Ishikawa (cell line): ENCODE results near the gene DISP2.

Experiments
- CEBPB ChIP-seq: IDR thresholded peaks from 2 replicates; pipeline ENCODE4 v1.6.1; 2012
- CREB1 ChIP-seq: IDR thresholded peaks from 2 replicates; pipeline ENCODE4 v1.6.1; 2012; ENCODE audit warnings: low read depth
- EGR1 ChIP-seq: IDR thresholded peaks from 2 replicates; pipeline ENCODE4 v1.6.1; 2012
- EP300 ChIP-seq: IDR thresholded peaks from 2 replicates; pipeline ENCODE4 v1.6.1; 2012; ENCODE audit warnings: borderline replicate concordance
- NFIC ChIP-seq: IDR thresholded peaks from 2 replicates; pipeline ENCODE4 v1.6.1; 2012
- RAD21 ChIP-seq: IDR thresholded peaks from 2 replicates; pipeline ENCODE4 v1.6.1; 2012; ENCODE audit warnings: low read depth
- TAF1 ChIP-seq: IDR thresholded peaks from 2 replicates; pipeline ENCODE4 v1.6.1; 2012; ENCODE audit warnings: low read depth, mild to moderate bottlenecking
- ZBTB7A ChIP-seq: IDR thresholded peaks from 2 replicates; pipeline ENCODE4 v1.6.1; 2012; ENCODE audit warnings: low read depth
- TF ChIP-seq, protein P1 (sequence below): IDR thresholded peaks from 2 replicates; pipeline ENCODE4 v1.6.1; 2012; ENCODE audit warnings: low read depth, mild to moderate bottlenecking
- TF ChIP-seq, protein P2 (sequence below): IDR thresholded peaks from 2 replicates; pipeline ENCODE4 v1.6.1; 2012

GRCh38 chr15:40337597-40337996, 20.4 kb upstream of the DISP2 start:
- TF ChIP-seq RAD21, result no peak
- TF ChIP-seq EP300, result no peak
- TF ChIP-seq, protein P1, sequence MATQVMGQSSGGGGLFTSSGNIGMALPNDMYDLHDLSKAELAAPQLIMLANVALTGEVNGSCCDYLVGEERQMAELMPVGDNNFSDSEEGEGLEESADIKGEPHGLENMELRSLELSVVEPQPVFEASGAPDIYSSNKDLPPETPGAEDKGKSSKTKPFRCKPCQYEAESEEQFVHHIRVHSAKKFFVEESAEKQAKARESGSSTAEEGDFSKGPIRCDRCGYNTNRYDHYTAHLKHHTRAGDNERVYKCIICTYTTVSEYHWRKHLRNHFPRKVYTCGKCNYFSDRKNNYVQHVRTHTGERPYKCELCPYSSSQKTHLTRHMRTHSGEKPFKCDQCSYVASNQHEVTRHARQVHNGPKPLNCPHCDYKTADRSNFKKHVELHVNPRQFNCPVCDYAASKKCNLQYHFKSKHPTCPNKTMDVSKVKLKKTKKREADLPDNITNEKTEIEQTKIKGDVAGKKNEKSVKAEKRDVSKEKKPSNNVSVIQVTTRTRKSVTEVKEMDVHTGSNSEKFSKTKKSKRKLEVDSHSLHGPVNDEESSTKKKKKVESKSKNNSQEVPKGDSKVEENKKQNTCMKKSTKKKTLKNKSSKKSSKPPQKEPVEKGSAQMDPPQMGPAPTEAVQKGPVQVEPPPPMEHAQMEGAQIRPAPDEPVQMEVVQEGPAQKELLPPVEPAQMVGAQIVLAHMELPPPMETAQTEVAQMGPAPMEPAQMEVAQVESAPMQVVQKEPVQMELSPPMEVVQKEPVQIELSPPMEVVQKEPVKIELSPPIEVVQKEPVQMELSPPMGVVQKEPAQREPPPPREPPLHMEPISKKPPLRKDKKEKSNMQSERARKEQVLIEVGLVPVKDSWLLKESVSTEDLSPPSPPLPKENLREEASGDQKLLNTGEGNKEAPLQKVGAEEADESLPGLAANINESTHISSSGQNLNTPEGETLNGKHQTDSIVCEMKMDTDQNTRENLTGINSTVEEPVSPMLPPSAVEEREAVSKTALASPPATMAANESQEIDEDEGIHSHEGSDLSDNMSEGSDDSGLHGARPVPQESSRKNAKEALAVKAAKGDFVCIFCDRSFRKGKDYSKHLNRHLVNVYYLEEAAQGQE, result no peak
- no peak for TF ChIP-seq NFIC
- no peak for TF ChIP-seq CEBPB
- no peak for TF ChIP-seq EGR1
- TF ChIP-seq, protein P2, sequence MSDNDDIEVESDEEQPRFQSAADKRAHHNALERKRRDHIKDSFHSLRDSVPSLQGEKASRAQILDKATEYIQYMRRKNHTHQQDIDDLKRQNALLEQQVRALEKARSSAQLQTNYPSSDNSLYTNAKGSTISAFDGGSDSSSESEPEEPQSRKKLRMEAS, result no peak
- TF ChIP-seq ZBTB7A, result no peak
- TF ChIP-seq CREB1, result no peak
- no peak for TF ChIP-seq TAF1
